Measurements from ENCODE around the gene RND2. TPM values are rescaled to one million over a fixed set of nuclear protein-coding genes. Genes with fewer than 3 reads are reported as not detected.
"Not testable (repeated sequence)": the region's sequence is repeated elsewhere in the genome, so short reads cannot be mapped to it uniquely, and the experiment has no call there.

The RND2 gene
- total RNA-seq, 1 experiment from 2014 or later = 1.2 TPM

- DNase-seq (ENCODE audit: low read depth) = no peak
- in situ Hi-C loops (cut with HindIII; ENCODE audit: low pct_unique_long_range_greater_than_20kb, low sequenced_read_pairs) = no loop called here
These were observed 19.0 kb downstream of the RND2 start for GRCh38 chr17:43044024-43044423.

- no peak for DNase-seq (ENCODE audit: low read depth)
- in situ Hi-C loops (cut with HindIII; ENCODE audit: low pct_unique_long_range_greater_than_20kb, low sequenced_read_pairs) = no loop called here
These were observed 26.9 kb downstream of the RND2 start for GRCh38 chr17:43051969-43052368.

GRCh38 chr17:43053008-43053407 lies 28.0 kb downstream of the RND2 start:
- in situ Hi-C loops (cut with HindIII; ENCODE audit: low pct_unique_long_range_greater_than_20kb, low sequenced_read_pairs) = not testable (repeated sequence)

GRCh38 chr17:43056051-43056450 lies 31.0 kb downstream of the RND2 start:
- DNase-seq (ENCODE audit: low read depth) = no peak
- in situ Hi-C loops (cut with HindIII; ENCODE audit: low pct_unique_long_range_greater_than_20kb, low sequenced_read_pairs) = no loop called here

More at GRCh38 chr17:43053008-43053407, 28.0 kb downstream of the RND2 start:
- DNase-seq (ENCODE audit: low read depth) = not testable (repeated sequence)

GRCh38 chr17:43062984-43063638 lies 38.1 kb downstream of the RND2 start:
- in situ Hi-C loops (cut with HindIII; ENCODE audit: low pct_unique_long_range_greater_than_20kb, low sequenced_read_pairs) = no loop called here
- DNase-seq (ENCODE audit: low read depth) = no peak

- no peak for DNase-seq (ENCODE audit: low read depth)
These were observed 43.7 kb downstream of the RND2 start for GRCh38 chr17:43068570-43069367.

GRCh38 chr17:43069368-43069898 lies 44.4 kb downstream of the RND2 start:
- in situ Hi-C loops (cut with HindIII; ENCODE audit: low pct_unique_long_range_greater_than_20kb, low sequenced_read_pairs) = no loop called here
- DNase-seq (ENCODE audit: low read depth) = no peak

More at GRCh38 chr17:43068570-43069367, 43.7 kb downstream of the RND2 start:
- in situ Hi-C loops (cut with HindIII; ENCODE audit: low pct_unique_long_range_greater_than_20kb, low sequenced_read_pairs) = no loop called here

- DNase-seq (ENCODE audit: low read depth) = no peak
- in situ Hi-C loops (cut with HindIII; ENCODE audit: low pct_unique_long_range_greater_than_20kb, low sequenced_read_pairs) = no loop called here
These were observed 45.2 kb downstream of the RND2 start for GRCh38 chr17:43070257-43070656.

GRCh38 chr17:43070872-43071271 lies 45.8 kb downstream of the RND2 start:
- in situ Hi-C loops (cut with HindIII; ENCODE audit: low pct_unique_long_range_greater_than_20kb, low sequenced_read_pairs) = no loop called here
- DNase-seq (ENCODE audit: low read depth) = no peak

GRCh38 chr17:43074869-43075268 lies 49.8 kb downstream of the RND2 start:
- DNase-seq (ENCODE audit: low read depth) = no peak
- in situ Hi-C loops (cut with HindIII; ENCODE audit: low pct_unique_long_range_greater_than_20kb, low sequenced_read_pairs) = no loop called here

- in situ Hi-C loops (cut with HindIII; ENCODE audit: low pct_unique_long_range_greater_than_20kb, low sequenced_read_pairs) = no loop called here
- no peak for DNase-seq (ENCODE audit: low read depth)
These were observed 54.7 kb downstream of the RND2 start for GRCh38 chr17:43079641-43080302.

Other genes with a start within 250 kb of the RND2 start
- not detected in 2 replicates for gene WNK4, start 244.6 kb upstream of the RND2 start, total RNA-seq (2014; rRNA removed; shearing (Covaris generic); ENCODE audit: low replicate concordance)
- gene COA3, start 226.5 kb upstream of the RND2 start, total RNA-seq (2014; rRNA removed; shearing (Covaris generic); ENCODE audit: low replicate concordance) = 211 and 246 TPM in 2 replicates
- 0.09 TPM in 1 of 2 replicates, not detected in the other for gene CNTD1, start 226.4 kb upstream of the RND2 start, total RNA-seq (2014; rRNA removed; shearing (Covaris generic); ENCODE audit: low replicate concordance)
- gene BECN1, start 200.9 kb upstream of the RND2 start, total RNA-seq (2014; rRNA removed; shearing (Covaris generic); ENCODE audit: low replicate concordance) = 107 and 132 TPM in 2 replicates
- 61.1 and 83.1 TPM in 2 replicates for gene PSME3, start 191.8 kb upstream of the RND2 start, total RNA-seq (2014; rRNA removed; shearing (Covaris generic); ENCODE audit: low replicate concordance)
- gene AOC2, start 180.7 kb upstream of the RND2 start, total RNA-seq (2014; rRNA removed; shearing (Covaris generic); ENCODE audit: low replicate concordance) = 0.38 TPM in 1 of 2 replicates, not detected in the other
- 0.17 TPM in 1 of 2 replicates, not detected in the other for gene AOC3, start 174.0 kb upstream of the RND2 start, total RNA-seq (2014; rRNA removed; shearing (Covaris generic); ENCODE audit: low replicate concordance)
- not detected in 2 replicates for gene G6PC1, start 124.4 kb upstream of the RND2 start, total RNA-seq (2014; rRNA removed; shearing (Covaris generic); ENCODE audit: low replicate concordance)
- gene AARSD1, start 60.8 kb upstream of the RND2 start, total RNA-seq (2014; rRNA removed; shearing (Covaris generic); ENCODE audit: low replicate concordance) = 38.8 and 50.3 TPM in 2 replicates
- gene PTGES3L, start 45.2 kb upstream of the RND2 start, total RNA-seq (2014; rRNA removed; shearing (Covaris generic); ENCODE audit: low replicate concordance) = not detected in 2 replicates
- 8.9 and 9.8 TPM in 2 replicates for gene RUNDC1, start 44.7 kb upstream of the RND2 start, total RNA-seq (2014; rRNA removed; shearing (Covaris generic); ENCODE audit: low replicate concordance)
- 1,310 and 1,529 TPM in 2 replicates for gene RPL27, start 26.8 kb upstream of the RND2 start, total RNA-seq (2014; rRNA removed; shearing (Covaris generic); ENCODE audit: low replicate concordance)
- gene IFI35, start 18.4 kb upstream of the RND2 start, total RNA-seq (2014; rRNA removed; shearing (Covaris generic); ENCODE audit: low replicate concordance) = 42.9 and 90.9 TPM in 2 replicates
- 163 and 181 TPM in 2 replicates for gene VAT1, start 2.8 kb upstream of the RND2 start, total RNA-seq (2014; rRNA removed; shearing (Covaris generic); ENCODE audit: low replicate concordance)
- 36.4 and 41.3 TPM in 2 replicates for gene BRCA1, start 100.1 kb downstream of the RND2 start, total RNA-seq (2014; rRNA removed; shearing (Covaris generic); ENCODE audit: low replicate concordance)
- 55.0 and 74.3 TPM in 2 replicates for gene NBR1, start 146.0 kb downstream of the RND2 start, total RNA-seq (2014; rRNA removed; shearing (Covaris generic); ENCODE audit: low replicate concordance)
- gene TMEM106A, start 186.6 kb downstream of the RND2 start, total RNA-seq (2014; rRNA removed; shearing (Covaris generic); ENCODE audit: low replicate concordance) = 6.7 and 8.7 TPM in 2 replicates
- not detected in 2 replicates for gene CCDC200, start 203.4 kb downstream of the RND2 start, total RNA-seq (2014; rRNA removed; shearing (Covaris generic); ENCODE audit: low replicate concordance)
- gene RNU2-1, start 208.7 kb downstream of the RND2 start, total RNA-seq (2014; rRNA removed; shearing (Covaris generic); ENCODE audit: low replicate concordance) = not detected in 2 replicates

Measured in Caki2 (cell line).